ENCODE results near the gene LNPK.
"Not testable (repeated sequence)": the region's sequence is repeated elsewhere in the genome, so short reads cannot be mapped to it uniquely, and the experiment has no call there.

The LNPK gene

DNA sequence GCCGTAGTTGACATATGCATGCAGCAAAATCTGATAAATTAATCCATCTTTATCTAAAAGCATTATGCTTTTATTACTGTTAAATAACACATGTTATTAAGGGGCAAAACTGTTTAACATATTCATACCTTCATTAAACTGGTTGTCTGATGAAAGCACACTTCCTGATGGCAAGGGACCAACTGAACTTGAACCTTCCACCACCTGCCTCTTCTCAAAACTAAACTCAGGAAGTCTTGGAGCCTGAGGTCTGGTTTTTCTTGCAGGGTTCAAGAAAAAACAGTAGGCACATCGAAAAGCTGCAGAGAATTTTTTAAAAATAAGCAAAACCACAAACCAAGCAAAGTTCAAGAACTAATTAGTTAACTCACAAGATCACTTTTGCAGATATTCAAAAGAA, 64.9 kb downstream of the LNPK start:
- no peaks in the 10 kb centered on the region for H3K4me1 Mint-ChIP-seq
- no peaks in the 10 kb centered on the region for H3K9me3 Mint-ChIP-seq
- H3K36me3 Mint-ChIP-seq = peaks cover 29% of the 10 kb centered on the region
- H3K27me3 Mint-ChIP-seq = no peaks in the 10 kb centered on the region
- no peak overlapping the region for H3K27ac Mint-ChIP-seq
- H3K4me3 Mint-ChIP-seq = no peak overlapping the region

DNA sequence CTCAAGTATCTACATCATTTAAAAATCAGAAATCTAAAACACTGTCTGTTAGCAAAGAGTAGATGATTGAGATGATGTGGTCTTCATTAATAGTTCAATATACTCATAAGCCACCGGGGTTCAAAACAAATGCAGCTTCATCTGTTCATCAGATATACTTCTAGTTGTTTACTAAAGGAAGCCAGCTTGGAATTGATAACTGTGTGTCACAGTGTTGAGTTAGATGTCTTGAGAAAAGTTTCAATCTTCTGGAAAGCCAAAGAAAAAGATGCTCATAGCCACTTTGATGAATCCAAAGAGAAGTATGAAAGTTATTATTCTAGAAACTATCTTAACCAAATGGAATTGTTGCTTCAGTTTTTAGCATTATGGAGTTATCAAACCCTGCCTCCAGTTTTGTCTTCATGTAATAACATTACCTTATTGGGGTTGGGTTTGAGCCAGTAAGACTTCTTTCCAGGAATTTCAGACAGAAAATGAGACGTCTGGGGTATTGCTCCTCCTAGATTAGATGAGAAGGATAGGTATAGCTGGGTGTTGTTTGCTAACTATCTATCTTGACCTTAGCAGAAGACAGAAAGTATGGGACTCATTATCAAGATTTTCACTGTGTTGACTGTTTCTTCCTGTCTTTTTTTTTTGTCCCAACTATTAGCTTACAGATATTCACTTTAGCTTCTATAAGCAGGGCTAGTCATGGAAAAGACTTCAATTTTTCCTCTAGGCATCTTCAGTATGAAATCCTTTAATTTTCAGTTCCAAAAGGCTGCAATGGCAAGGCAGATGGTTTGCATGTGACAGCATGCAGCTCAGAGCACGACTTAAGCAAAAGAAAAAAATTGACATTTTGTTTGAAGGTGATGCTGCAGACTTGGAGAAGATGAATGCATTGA, 66.5 kb downstream of the LNPK start:
- H3K27ac Mint-ChIP-seq = no peak overlapping the region

DNA sequence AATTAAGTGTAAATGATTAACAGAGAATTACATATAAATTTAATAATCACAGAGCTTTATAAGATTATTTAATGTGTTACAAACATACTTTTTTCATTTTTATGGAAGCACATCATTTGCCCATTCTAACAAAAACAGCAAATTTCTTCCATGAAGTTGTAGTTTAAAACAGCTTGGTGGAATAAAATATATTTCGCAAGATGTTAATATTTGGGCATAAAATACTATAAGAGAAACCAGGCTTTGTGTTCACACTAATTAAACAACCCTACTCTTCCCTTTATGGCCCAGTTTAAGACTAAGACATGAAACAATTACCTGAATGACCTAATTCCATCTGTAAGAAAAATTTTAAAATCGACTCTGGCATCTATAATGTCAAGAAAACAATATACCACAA, 69.4 kb downstream of the LNPK start:
- Mint-ChIP-seq H3K9me3 (no peaks in the 10 kb centered on the region), H3K4me1 (no peaks in the 10 kb centered on the region), H3K27me3 (no peaks in the 10 kb centered on the region), H3K27ac (no peak overlapping the region), H3K4me3 (no peak overlapping the region), H3K36me3 (peaks cover 16% of the 10 kb centered on the region)

More for the DNA sequence above, 66.5 kb downstream of the LNPK start:
- H3K4me1 Mint-ChIP-seq = no peaks in the 10 kb centered on the region
- H3K9me3 Mint-ChIP-seq = no peaks in the 10 kb centered on the region
- peaks cover 22% of the 10 kb centered on the region for H3K36me3 Mint-ChIP-seq
- no peak overlapping the region for H3K4me3 Mint-ChIP-seq
- H3K27me3 Mint-ChIP-seq = no peaks in the 10 kb centered on the region

DNA sequence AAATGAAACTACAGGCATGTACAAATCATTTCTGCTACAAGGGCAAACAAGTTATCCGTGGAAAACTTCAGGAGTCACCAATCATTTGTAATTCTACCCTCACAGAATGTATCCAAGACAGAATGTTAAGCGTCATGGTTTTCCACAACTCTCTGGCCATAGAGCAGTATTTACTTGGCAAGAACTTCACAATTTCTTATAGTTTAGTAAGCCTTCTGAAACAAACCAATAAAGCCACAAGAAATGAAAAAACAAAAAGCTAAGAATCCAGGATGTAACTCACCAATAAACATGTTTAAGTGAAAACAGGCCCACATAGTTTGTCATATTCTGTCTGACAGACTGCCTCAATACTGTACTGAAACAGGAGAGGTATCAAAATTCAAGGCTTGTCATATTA, 70.3 kb downstream of the LNPK start:
- Mint-ChIP-seq H3K4me3 (no peak overlapping the region), H3K36me3 (peaks cover 19% of the 10 kb centered on the region), H3K9me3 (no peaks in the 10 kb centered on the region), H3K4me1 (no peaks in the 10 kb centered on the region), H3K27me3 (no peaks in the 10 kb centered on the region), H3K27ac (no peak overlapping the region)

- H3K9me3 Mint-ChIP-seq = no peaks in the 10 kb centered on the region
- no peak overlapping the region for H3K27ac Mint-ChIP-seq
- no peaks in the 10 kb centered on the region for H3K27me3 Mint-ChIP-seq
- H3K4me1 Mint-ChIP-seq = no peaks in the 10 kb centered on the region
- H3K4me3 Mint-ChIP-seq = no peak overlapping the region
- H3K36me3 Mint-ChIP-seq = peaks cover 15% of the 10 kb centered on the region
Observed at GRCh38 chr2:175930504-175930903, 71.6 kb downstream of the LNPK start.

DNA sequence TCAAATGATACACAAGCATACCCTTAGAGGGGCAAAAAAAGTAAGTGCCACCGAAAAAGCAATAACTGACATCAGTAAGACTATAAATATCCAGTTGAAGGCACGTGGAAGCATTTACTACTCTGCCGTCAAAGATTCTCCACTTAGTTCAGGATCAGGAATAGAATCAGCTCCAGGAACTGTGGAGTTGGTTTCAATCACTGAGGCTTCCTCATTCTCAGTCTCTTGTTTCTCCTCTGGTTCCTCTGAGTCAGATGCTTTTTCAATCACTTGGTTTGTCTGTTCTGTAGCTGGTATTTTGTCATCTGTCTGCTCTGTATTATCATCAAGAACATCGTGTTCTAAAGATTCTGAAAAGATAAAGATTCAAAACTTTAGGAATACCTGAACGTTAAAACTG, 72.2 kb downstream of the LNPK start:
- Mint-ChIP-seq H3K9me3 (no peaks in the 10 kb centered on the region), H3K4me3 (no peak overlapping the region), H3K36me3 (peaks cover 17% of the 10 kb centered on the region), H3K27ac (no peak overlapping the region), H3K27me3 (no peaks in the 10 kb centered on the region), H3K4me1 (no peaks in the 10 kb centered on the region)

DNA sequence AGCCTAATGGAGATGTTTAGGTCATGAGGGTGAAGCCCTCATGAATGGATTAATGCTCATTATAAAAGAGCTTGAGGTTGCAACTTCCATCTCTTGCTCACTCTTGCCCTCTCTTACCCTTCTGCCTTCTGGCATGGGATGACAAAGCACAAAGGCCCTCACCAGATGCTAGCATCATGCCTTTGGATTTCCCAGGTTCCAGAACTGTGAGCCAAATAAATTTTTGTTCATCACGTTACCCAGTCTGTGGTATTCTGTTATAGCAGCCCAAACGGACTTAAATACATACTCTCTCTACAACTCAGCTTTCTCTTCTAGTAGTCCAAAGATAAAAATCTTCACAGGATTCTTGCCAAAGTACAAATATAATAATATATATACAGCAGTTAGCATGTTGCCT, 75.8 kb downstream of the LNPK start:
- Mint-ChIP-seq H3K27me3 (no peaks in the 10 kb centered on the region), H3K9me3 (no peaks in the 10 kb centered on the region), H3K4me3 (no peak overlapping the region), H3K36me3 (peaks cover 17% of the 10 kb centered on the region), H3K27ac (no peak overlapping the region), H3K4me1 (no peaks in the 10 kb centered on the region)

DNA sequence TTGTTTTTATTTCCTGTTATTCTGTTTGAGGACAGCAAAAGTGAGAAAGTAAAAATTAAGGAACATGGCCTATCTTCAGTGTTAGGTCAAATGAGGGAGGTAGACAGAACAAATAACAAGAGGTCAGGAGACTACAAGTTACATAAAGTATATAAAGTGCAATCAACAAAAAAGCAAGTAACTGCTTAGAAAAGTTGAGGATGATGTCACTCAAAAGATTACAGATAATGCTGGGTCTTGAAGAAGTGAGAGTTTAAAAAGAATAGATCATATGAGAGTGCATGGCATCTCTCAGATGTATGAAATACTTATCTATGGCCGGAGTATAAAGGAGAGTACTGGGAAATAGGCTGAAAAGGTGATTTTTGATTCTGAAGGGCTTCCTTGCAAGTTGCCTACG, 79.9 kb downstream of the LNPK start:
- H3K9me3 Mint-ChIP-seq = no peaks in the 10 kb centered on the region
- no peak overlapping the region for H3K4me3 Mint-ChIP-seq
- no peak overlapping the region for H3K27ac Mint-ChIP-seq
- no peaks in the 10 kb centered on the region for H3K4me1 Mint-ChIP-seq
- H3K36me3 Mint-ChIP-seq = peaks cover 12% of the 10 kb centered on the region
- H3K27me3 Mint-ChIP-seq = no peaks in the 10 kb centered on the region

DNA sequence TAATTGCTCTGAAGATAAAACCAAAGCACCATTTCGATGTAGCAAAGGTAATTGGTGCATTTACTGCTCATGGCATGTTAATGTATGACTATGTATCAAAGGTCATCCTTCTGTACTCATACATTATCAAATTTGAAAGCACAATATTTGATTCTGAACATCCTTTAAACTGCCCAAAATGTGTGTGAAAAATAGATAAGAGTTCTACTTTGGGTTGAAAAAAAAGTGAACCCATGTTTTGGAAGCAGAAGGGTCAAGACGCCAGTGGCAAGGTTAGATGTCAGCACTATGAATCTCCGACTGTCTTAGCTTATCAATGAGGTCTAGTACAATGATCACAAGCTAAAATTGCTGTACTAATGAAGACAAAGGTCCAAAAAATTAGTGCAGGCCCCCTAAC, 83.1 kb downstream of the LNPK start:
- H3K4me1 Mint-ChIP-seq = no peaks in the 10 kb centered on the region
- no peaks in the 10 kb centered on the region for H3K27me3 Mint-ChIP-seq
- H3K27ac Mint-ChIP-seq = no peak overlapping the region
- no peaks in the 10 kb centered on the region for H3K36me3 Mint-ChIP-seq
- no peaks in the 10 kb centered on the region for H3K9me3 Mint-ChIP-seq
- no peak overlapping the region for H3K4me3 Mint-ChIP-seq

- no peak overlapping the region for H3K4me3 Mint-ChIP-seq
- H3K27me3 Mint-ChIP-seq = peaks cover 14% of the 10 kb centered on the region
- no peak overlapping the region for H3K27ac Mint-ChIP-seq
- no peaks in the 10 kb centered on the region for H3K9me3 Mint-ChIP-seq
- H3K36me3 Mint-ChIP-seq = no peaks in the 10 kb centered on the region
- no peaks in the 10 kb centered on the region for H3K4me1 Mint-ChIP-seq
Observed at GRCh38 chr2:175914846-175915245, 87.2 kb downstream of the LNPK start.

- not testable (repeated sequence) for H3K4me3 Mint-ChIP-seq, H3K9me3 Mint-ChIP-seq, H3K36me3 Mint-ChIP-seq, H3K4me1 Mint-ChIP-seq, H3K27ac Mint-ChIP-seq
- H3K27me3 Mint-ChIP-seq = peaks cover 15% of the 10 kb centered on the region
Observed at GRCh38 chr2:175913849-175914743, 88.0 kb downstream of the LNPK start.

DNA sequence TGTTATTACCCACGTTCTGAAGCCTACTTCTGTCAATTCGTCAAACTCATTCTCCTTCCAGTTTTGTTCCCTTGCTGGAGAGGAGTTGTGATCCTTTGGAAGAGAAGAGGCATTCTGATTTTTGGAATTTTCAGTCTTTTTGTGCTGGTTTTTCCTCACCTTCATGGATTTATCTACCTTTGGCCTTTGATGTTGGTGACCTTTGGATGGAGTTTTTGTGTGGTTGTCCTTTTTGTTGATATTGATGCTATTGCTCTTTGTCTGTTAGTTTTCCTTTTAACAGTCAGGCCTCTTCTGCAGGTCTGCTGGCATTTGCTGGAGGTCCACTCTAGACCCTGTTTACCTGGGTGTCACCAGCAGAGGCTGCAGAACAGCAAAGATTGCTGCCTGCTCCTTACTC, 88.8 kb downstream of the LNPK start:
- peaks cover 18% of the 10 kb centered on the region for H3K27me3 Mint-ChIP-seq
- H3K4me1 Mint-ChIP-seq, H3K4me3 Mint-ChIP-seq, H3K27ac Mint-ChIP-seq, H3K9me3 Mint-ChIP-seq, H3K36me3 Mint-ChIP-seq: not testable (repeated sequence)

GRCh38 chr2:175904035-175904434, 98.0 kb downstream of the LNPK start:
- H3K27me3 Mint-ChIP-seq = peaks cover 11% of the 10 kb centered on the region
- H3K4me1 Mint-ChIP-seq = no peaks in the 10 kb centered on the region
- H3K9me3 Mint-ChIP-seq = no peaks in the 10 kb centered on the region
- no peaks in the 10 kb centered on the region for H3K36me3 Mint-ChIP-seq
- H3K4me3 Mint-ChIP-seq = no peak overlapping the region
- H3K27ac Mint-ChIP-seq = no peak overlapping the region

- H3K4me3 Mint-ChIP-seq = no peak overlapping the region
- H3K9me3 Mint-ChIP-seq = no peaks in the 10 kb centered on the region
- no peaks in the 10 kb centered on the region for H3K4me1 Mint-ChIP-seq
- H3K36me3 Mint-ChIP-seq = no peaks in the 10 kb centered on the region
- peaks cover 12% of the 10 kb centered on the region for H3K27me3 Mint-ChIP-seq
- H3K27ac Mint-ChIP-seq = no peak overlapping the region
Observed at GRCh38 chr2:175903384-175903936, 98.6 kb downstream of the LNPK start.

- not testable (repeated sequence) for H3K9me3 Mint-ChIP-seq, H3K27me3 Mint-ChIP-seq, H3K36me3 Mint-ChIP-seq, H3K27ac Mint-ChIP-seq, H3K4me1 Mint-ChIP-seq, H3K4me3 Mint-ChIP-seq
Observed at GRCh38 chr2:175895957-175896356, 106.1 kb downstream of the LNPK start.

DNA sequence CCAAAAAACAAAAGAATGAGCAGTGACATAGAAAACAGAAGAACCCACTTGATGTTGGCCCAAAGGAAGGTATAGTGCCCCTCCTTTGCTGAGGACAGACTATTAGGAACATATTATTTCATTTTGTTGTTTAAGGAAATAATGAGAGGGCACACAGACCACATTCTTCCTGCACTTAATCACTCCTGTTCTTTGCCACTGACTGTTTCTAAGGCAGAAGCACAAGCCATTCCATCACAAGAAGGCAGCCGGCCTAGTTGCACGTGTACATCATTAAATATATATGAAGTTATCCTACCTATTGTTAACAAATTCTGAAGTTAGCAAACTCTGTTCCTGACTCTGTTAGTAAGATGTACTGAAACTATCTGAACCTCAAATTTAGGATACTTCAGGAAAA, 110.0 kb downstream of the LNPK start:
- H3K27ac Mint-ChIP-seq = no peak overlapping the region
- H3K9me3 Mint-ChIP-seq = no peaks in the 10 kb centered on the region
- no peak overlapping the region for H3K4me3 Mint-ChIP-seq
- peaks cover 18% of the 10 kb centered on the region for H3K27me3 Mint-ChIP-seq
- no peaks in the 10 kb centered on the region for H3K36me3 Mint-ChIP-seq
- H3K4me1 Mint-ChIP-seq = no peaks in the 10 kb centered on the region
